HEK293 (cell line): ENCODE measurements around the gene DLG3.

Source experiments
- CTCF ChIA-PET: fragments of 350-600 bp; formaldehyde crosslinking; extraction: SDS; loops from one replicate; lab custom pipeline; 2021; ENCODE audit warnings: antibody characterized with exemption; lab: Yijun Ruan, JAX
- POLR2A ChIA-PET: fragments of 300-600 bp; formaldehyde crosslinking; extraction: SDS; loops from one replicate; lab custom pipeline; 2020; ENCODE audit warnings: antibody characterized with exemption, inconsistent platforms; lab: Yijun Ruan, JAX
- H3K27ac ChIP-seq: fragments of 200-500 bp; sonication (Bioruptor generic); 2 replicates; pipeline ENCODE4 v1.5.1; 2014; ENCODE audit warnings: low read depth, low read length, control low read depth, inconsistent platforms; ENCODE audit errors: extremely low read depth
- H3K36me3 ChIP-seq, 2 experiments: fragments of 200-500 bp in 1 of 2; sonication (Bioruptor generic) in 1 of 2; 1 replicate in 1 of 2; 2 replicates in 1 of 2; pipeline ENCODE4 v1.5.1; 2014 to 2017; ENCODE audit warnings: inconsistent platforms in 2 of 2, low read length in 2 of 2; ENCODE audit not compliant: control insufficient read depth in 2 of 2, insufficient read depth in 1 of 2
- H3K4me1 ChIP-seq: fragments of 200-500 bp; sonication (Bioruptor generic); 2 replicates; pipeline ENCODE4 v1.5.1; 2014; ENCODE audit warnings: mild to moderate bottlenecking, low read length, inconsistent platforms; ENCODE audit not compliant: control insufficient read depth, insufficient read depth
- H3K4me3 ChIP-seq: 2 replicates; pipeline ENCODE4 v1.5.1; 2011; ENCODE audit warnings: low read depth, mild to moderate bottlenecking, control low read depth, low read length, moderate library complexity
- H3K9me3 ChIP-seq: fragments of 200-500 bp; sonication (Bioruptor generic); 2 replicates; pipeline ENCODE4 v1.5.1; 2014; ENCODE audit warnings: low read depth, low read length, inconsistent platforms; ENCODE audit not compliant: control insufficient read depth, insufficient read depth
- MYNN ChIP-seq: fragments of 450-650 bp; formaldehyde crosslinking; IDR thresholded peaks from 2 replicates; pipeline ENCODE4 v1.5.1; 2016; ENCODE audit warnings: missing biosample characterization, missing genetic modification characterization, borderline replicate concordance
- ZNF148 ChIP-seq: fragments of 450-650 bp; formaldehyde crosslinking; IDR thresholded peaks from 2 replicates; pipeline ENCODE4 v1.5.0; 2017; ENCODE audit warnings: missing biosample characterization, missing genetic modification characterization, borderline replicate concordance
- ZNF202 ChIP-seq: fragments of 450-650 bp; formaldehyde crosslinking; IDR thresholded peaks from 2 replicates; pipeline ENCODE4 v1.5.1; 2016; ENCODE audit warnings: missing biosample characterization, missing genetic modification characterization, borderline replicate concordance
- ZNF48 ChIP-seq: fragments of 450-650 bp; formaldehyde crosslinking; IDR thresholded peaks from 2 replicates; pipeline ENCODE4 v1.5.1; 2016; ENCODE audit warnings: missing biosample characterization, missing genetic modification characterization
- ZNF530 ChIP-seq: fragments of 450-650 bp; formaldehyde crosslinking; IDR thresholded peaks from 2 replicates; pipeline ENCODE4 v1.5.1; 2016; ENCODE audit warnings: low read depth, missing biosample characterization, missing genetic modification characterization
- ZNF623 ChIP-seq: fragments of 450-650 bp; formaldehyde crosslinking; IDR thresholded peaks from 2 replicates; pipeline ENCODE4 v1.5.1; 2016; ENCODE audit warnings: missing biosample characterization, missing genetic modification characterization
- ZNF645 ChIP-seq: fragments of 450-650 bp; formaldehyde crosslinking; IDR thresholded peaks from 2 replicates; pipeline ENCODE4; 2016; ENCODE audit warnings: missing biosample characterization, missing genetic modification characterization
- ZNF830 ChIP-seq: fragments of 450-650 bp; IDR thresholded peaks from 2 replicates; pipeline ENCODE4 v1.5.0; 2018; ENCODE audit warnings: missing biosample characterization, missing genetic modification characterization, low read depth, mild to moderate bottlenecking, moderate library complexity
- TF ChIP-seq, protein P1 (sequence below): fragments of 450-650 bp; formaldehyde crosslinking; IDR thresholded peaks from 2 replicates; pipeline ENCODE4 v1.5.1; 2016; ENCODE audit warnings: missing biosample characterization, missing genetic modification characterization
- TF ChIP-seq, protein P2 (sequence below): fragments of 450-650 bp; formaldehyde crosslinking; IDR thresholded peaks from 2 replicates; pipeline ENCODE4 v1.5.1; 2016; ENCODE audit warnings: missing biosample characterization, missing genetic modification characterization
- TF ChIP-seq, protein P3 (sequence below): fragments of 450-650 bp; formaldehyde crosslinking; IDR thresholded peaks from 2 replicates; pipeline ENCODE4 v1.5.1; 2016; ENCODE audit warnings: missing biosample characterization, missing genetic modification characterization
- TF ChIP-seq, protein P4 (sequence below): fragments of 450-650 bp; formaldehyde crosslinking; IDR thresholded peaks from 2 replicates; pipeline ENCODE4 v1.5.1; 2017; ENCODE audit warnings: missing biosample characterization, missing genetic modification characterization
- TF ChIP-seq, protein P5 (sequence below): fragments of 450-650 bp; formaldehyde crosslinking; IDR thresholded peaks from 2 replicates; pipeline ENCODE4 v1.5.1; 2016; ENCODE audit warnings: missing biosample characterization, missing genetic modification characterization, borderline replicate concordance
- TF ChIP-seq, protein P6 (sequence below): fragments of 450-650 bp; formaldehyde crosslinking; IDR thresholded peaks from 2 replicates; pipeline ENCODE4 v1.5.1; 2016; ENCODE audit warnings: missing biosample characterization, missing genetic modification characterization

The DLG3 gene

GRCh38 chrX:70554081-70554480 lies 109.4 kb downstream of the DLG3 start (continued):
- TF ChIP-seq, protein P1, sequence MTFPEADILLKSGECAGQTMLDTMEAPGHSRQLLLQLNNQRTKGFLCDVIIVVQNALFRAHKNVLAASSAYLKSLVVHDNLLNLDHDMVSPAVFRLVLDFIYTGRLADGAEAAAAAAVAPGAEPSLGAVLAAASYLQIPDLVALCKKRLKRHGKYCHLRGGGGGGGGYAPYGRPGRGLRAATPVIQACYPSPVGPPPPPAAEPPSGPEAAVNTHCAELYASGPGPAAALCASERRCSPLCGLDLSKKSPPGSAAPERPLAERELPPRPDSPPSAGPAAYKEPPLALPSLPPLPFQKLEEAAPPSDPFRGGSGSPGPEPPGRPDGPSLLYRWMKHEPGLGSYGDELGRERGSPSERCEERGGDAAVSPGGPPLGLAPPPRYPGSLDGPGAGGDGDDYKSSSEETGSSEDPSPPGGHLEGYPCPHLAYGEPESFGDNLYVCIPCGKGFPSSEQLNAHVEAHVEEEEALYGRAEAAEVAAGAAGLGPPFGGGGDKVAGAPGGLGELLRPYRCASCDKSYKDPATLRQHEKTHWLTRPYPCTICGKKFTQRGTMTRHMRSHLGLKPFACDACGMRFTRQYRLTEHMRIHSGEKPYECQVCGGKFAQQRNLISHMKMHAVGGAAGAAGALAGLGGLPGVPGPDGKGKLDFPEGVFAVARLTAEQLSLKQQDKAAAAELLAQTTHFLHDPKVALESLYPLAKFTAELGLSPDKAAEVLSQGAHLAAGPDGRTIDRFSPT (tag by site-specific recombination), result no peak
- TF ChIP-seq, protein P2, sequence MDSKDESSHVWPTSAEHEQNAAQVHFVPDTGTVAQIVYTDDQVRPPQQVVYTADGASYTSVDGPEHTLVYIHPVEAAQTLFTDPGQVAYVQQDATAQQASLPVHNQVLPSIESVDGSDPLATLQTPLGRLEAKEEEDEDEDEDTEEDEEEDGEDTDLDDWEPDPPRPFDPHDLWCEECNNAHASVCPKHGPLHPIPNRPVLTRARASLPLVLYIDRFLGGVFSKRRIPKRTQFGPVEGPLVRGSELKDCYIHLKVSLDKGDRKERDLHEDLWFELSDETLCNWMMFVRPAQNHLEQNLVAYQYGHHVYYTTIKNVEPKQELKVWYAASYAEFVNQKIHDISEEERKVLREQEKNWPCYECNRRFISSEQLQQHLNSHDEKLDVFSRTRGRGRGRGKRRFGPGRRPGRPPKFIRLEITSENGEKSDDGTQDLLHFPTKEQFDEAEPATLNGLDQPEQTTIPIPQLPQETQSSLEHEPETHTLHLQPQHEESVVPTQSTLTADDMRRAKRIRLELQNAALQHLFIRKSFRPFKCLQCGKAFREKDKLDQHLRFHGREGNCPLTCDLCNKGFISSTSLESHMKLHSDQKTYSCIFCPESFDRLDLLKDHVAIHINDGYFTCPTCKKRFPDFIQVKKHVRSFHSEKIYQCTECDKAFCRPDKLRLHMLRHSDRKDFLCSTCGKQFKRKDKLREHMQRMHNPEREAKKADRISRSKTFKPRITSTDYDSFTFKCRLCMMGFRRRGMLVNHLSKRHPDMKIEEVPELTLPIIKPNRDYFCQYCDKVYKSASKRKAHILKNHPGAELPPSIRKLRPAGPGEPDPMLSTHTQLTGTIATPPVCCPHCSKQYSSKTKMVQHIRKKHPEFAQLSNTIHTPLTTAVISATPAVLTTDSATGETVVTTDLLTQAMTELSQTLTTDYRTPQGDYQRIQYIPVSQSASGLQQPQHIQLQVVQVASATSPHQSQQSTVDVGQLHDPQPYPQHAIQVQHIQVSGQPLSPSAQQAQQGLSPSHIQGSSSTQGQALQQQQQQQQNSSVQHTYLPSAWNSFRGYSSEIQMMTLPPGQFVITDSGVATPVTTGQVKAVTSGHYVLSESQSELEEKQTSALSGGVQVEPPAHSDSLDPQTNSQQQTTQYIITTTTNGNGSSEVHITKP (tag by site-specific recombination), result no peak
- no peak for TF ChIP-seq ZNF530 (tag by site-specific recombination)
- TF ChIP-seq ZNF645 (tag by site-specific recombination), result no peak
- TF ChIP-seq ZNF48 (tag by site-specific recombination), result no peak
- TF ChIP-seq, protein P3, sequence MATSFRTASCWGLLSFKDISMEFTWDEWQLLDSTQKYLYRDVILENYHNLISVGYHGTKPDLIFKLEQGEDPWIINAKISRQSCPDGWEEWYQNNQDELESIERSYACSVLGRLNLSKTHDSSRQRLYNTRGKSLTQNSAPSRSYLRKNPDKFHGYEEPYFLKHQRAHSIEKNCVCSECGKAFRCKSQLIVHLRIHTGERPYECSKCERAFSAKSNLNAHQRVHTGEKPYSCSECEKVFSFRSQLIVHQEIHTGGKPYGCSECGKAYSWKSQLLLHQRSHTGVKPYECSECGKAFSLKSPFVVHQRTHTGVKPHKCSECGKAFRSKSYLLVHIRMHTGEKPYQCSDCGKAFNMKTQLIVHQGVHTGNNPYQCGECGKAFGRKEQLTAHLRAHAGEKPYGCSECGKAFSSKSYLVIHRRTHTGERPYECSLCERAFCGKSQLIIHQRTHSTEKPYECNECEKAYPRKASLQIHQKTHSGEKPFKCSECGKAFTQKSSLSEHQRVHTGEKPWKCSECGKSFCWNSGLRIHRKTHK, result no peak
- TF ChIP-seq, all 188 proteins: peak for 3

- Histone ChIP-seq H3K36me3 (no peaks in the 10 kb centered on the region), H3K27ac (no peak overlapping the region), H3K4me3 (no peak overlapping the region), H3K4me1 (no peaks in the 10 kb centered on the region), H3K9me3 (no peaks in the 10 kb centered on the region; the same call in 1 of the 2 replicates)
- POLR2A ChIA-PET, result no interaction called here
- CTCF ChIA-PET, result interaction anchor here (0.6 to 5.2 kb wide), 10 partner anchors 9 to 750 kb away, joined by 3 to 48 read pairs (median 4); partner anchors contain the start of genes GDPD2 and NONO
- TF ChIP-seq, protein P4, sequence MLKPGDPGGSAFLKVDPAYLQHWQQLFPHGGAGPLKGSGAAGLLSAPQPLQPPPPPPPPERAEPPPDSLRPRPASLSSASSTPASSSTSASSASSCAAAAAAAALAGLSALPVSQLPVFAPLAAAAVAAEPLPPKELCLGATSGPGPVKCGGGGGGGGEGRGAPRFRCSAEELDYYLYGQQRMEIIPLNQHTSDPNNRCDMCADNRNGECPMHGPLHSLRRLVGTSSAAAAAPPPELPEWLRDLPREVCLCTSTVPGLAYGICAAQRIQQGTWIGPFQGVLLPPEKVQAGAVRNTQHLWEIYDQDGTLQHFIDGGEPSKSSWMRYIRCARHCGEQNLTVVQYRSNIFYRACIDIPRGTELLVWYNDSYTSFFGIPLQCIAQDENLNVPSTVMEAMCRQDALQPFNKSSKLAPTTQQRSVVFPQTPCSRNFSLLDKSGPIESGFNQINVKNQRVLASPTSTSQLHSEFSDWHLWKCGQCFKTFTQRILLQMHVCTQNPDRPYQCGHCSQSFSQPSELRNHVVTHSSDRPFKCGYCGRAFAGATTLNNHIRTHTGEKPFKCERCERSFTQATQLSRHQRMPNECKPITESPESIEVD, result no peak
- TF ChIP-seq MYNN (tag by site-specific recombination), result no peak
- TF ChIP-seq, protein P5, sequence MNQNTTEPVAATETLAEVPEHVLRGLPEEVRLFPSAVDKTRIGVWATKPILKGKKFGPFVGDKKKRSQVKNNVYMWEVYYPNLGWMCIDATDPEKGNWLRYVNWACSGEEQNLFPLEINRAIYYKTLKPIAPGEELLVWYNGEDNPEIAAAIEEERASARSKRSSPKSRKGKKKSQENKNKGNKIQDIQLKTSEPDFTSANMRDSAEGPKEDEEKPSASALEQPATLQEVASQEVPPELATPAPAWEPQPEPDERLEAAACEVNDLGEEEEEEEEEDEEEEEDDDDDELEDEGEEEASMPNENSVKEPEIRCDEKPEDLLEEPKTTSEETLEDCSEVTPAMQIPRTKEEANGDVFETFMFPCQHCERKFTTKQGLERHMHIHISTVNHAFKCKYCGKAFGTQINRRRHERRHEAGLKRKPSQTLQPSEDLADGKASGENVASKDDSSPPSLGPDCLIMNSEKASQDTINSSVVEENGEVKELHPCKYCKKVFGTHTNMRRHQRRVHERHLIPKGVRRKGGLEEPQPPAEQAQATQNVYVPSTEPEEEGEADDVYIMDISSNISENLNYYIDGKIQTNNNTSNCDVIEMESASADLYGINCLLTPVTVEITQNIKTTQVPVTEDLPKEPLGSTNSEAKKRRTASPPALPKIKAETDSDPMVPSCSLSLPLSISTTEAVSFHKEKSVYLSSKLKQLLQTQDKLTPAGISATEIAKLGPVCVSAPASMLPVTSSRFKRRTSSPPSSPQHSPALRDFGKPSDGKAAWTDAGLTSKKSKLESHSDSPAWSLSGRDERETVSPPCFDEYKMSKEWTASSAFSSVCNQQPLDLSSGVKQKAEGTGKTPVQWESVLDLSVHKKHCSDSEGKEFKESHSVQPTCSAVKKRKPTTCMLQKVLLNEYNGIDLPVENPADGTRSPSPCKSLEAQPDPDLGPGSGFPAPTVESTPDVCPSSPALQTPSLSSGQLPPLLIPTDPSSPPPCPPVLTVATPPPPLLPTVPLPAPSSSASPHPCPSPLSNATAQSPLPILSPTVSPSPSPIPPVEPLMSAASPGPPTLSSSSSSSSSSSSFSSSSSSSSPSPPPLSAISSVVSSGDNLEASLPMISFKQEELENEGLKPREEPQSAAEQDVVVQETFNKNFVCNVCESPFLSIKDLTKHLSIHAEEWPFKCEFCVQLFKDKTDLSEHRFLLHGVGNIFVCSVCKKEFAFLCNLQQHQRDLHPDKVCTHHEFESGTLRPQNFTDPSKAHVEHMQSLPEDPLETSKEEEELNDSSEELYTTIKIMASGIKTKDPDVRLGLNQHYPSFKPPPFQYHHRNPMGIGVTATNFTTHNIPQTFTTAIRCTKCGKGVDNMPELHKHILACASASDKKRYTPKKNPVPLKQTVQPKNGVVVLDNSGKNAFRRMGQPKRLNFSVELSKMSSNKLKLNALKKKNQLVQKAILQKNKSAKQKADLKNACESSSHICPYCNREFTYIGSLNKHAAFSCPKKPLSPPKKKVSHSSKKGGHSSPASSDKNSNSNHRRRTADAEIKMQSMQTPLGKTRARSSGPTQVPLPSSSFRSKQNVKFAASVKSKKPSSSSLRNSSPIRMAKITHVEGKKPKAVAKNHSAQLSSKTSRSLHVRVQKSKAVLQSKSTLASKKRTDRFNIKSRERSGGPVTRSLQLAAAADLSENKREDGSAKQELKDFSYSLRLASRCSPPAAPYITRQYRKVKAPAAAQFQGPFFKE (tag by site-specific recombination), result no peak
- no peak for TF ChIP-seq ZNF148 (tag by site-specific recombination)
- TF ChIP-seq, protein P6, sequence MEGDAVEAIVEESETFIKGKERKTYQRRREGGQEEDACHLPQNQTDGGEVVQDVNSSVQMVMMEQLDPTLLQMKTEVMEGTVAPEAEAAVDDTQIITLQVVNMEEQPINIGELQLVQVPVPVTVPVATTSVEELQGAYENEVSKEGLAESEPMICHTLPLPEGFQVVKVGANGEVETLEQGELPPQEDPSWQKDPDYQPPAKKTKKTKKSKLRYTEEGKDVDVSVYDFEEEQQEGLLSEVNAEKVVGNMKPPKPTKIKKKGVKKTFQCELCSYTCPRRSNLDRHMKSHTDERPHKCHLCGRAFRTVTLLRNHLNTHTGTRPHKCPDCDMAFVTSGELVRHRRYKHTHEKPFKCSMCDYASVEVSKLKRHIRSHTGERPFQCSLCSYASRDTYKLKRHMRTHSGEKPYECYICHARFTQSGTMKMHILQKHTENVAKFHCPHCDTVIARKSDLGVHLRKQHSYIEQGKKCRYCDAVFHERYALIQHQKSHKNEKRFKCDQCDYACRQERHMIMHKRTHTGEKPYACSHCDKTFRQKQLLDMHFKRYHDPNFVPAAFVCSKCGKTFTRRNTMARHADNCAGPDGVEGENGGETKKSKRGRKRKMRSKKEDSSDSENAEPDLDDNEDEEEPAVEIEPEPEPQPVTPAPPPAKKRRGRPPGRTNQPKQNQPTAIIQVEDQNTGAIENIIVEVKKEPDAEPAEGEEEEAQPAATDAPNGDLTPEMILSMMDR, result no peak
- no peak for TF ChIP-seq ZNF623 (tag by site-specific recombination)
- no peak for TF ChIP-seq ZNF830 (tag by site-specific recombination)
- no peak for TF ChIP-seq ZNF202 (tag by site-specific recombination)
Measured at GRCh38 chrX:70554523-70554922, 109.9 kb downstream of the DLG3 start.
